Measurements from ENCODE around the gene POLG2. TPM values are rescaled to one million over a fixed set of nuclear protein-coding genes. Genes with fewer than 3 reads are reported as not detected.

The POLG2 gene
- total and polyA plus RNA-seq, 10 of the 15 experiments (the other 5 are each of a cell fraction or from before 2014, with no cell fraction given): 10.2 to 27.7 (median 22.2) TPM

DNA sequence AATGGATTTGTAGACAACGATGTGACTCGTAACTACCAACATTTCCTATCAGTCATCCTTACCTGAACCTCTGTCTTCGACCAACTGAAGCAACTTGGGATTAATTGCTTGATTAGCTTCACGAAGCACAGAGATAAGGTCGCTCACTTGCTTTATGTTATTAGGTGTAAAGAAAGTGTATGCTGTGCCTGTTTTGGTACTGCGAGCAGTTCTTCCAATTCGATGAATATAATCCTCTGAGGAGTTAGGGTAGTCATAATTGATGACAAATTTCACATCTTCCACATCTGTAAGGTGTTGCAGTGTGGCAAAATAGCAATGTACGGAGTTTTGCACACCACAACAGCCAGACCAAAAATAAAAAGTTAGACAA, 3.6 kb upstream of the POLG2 start:
- FAIRE-seq: no peak
- CTCF ChIA-PET: interaction anchor here (17.7 kb wide), 1 partner anchor 80 kb away, joined by 350 read pairs; no protein-coding TSS in a partner anchor
- no peak overlapping the region for H2AFZ ChIP-seq (ENCODE audit: control insufficient read depth, low read depth, low read length)
- TF ChIP-seq, protein P1, sequence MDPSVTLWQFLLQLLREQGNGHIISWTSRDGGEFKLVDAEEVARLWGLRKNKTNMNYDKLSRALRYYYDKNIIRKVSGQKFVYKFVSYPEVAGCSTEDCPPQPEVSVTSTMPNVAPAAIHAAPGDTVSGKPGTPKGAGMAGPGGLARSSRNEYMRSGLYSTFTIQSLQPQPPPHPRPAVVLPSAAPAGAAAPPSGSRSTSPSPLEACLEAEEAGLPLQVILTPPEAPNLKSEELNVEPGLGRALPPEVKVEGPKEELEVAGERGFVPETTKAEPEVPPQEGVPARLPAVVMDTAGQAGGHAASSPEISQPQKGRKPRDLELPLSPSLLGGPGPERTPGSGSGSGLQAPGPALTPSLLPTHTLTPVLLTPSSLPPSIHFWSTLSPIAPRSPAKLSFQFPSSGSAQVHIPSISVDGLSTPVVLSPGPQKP (IDR thresholded peaks at IDR 0.05; ENCODE audit: low read depth, low read length): no peak
- peak; percentile 3; the same call in 1 of the 2 replicates for TF ChIP-seq POLR2AphosphoS5 (IDR thresholded peaks at IDR 0.05; ENCODE audit: low read length)
- TF ChIP-seq, protein P2, sequence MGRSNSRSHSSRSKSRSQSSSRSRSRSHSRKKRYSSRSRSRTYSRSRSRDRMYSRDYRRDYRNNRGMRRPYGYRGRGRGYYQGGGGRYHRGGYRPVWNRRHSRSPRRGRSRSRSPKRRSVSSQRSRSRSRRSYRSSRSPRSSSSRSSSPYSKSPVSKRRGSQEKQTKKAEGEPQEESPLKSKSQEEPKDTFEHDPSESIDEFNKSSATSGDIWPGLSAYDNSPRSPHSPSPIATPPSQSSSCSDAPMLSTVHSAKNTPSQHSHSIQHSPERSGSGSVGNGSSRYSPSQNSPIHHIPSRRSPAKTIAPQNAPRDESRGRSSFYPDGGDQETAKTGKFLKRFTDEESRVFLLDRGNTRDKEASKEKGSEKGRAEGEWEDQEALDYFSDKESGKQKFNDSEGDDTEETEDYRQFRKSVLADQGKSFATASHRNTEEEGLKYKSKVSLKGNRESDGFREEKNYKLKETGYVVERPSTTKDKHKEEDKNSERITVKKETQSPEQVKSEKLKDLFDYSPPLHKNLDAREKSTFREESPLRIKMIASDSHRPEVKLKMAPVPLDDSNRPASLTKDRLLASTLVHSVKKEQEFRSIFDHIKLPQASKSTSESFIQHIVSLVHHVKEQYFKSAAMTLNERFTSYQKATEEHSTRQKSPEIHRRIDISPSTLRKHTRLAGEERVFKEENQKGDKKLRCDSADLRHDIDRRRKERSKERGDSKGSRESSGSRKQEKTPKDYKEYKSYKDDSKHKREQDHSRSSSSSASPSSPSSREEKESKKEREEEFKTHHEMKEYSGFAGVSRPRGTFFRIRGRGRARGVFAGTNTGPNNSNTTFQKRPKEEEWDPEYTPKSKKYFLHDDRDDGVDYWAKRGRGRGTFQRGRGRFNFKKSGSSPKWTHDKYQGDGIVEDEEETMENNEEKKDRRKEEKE (IDR thresholded peaks at IDR 0.05): 0 out of 2 replicates have a peak, but pooled peaks have one; percentile 27
- no peak overlapping the region for H3K27ac ChIP-seq (ENCODE audit: control insufficient read depth, insufficient read depth)
- peaks cover 15% of the 10 kb centered on the region; the same call in 1 of the 2 replicates for H3K4me1 ChIP-seq (ENCODE audit: control insufficient read depth, insufficient read depth, low read length)
- no peak overlapping the region for H3K4me3 ChIP-seq
- 96% methylated on average over 8 of the region's 8 CpGs for WGBS (ENCODE audit: insufficient coverage, insufficient replicate concordance, low lambda C conversion rate, missing lambda C conversion rate)
- RAD21 ChIA-PET (ENCODE audit: unreplicated experiment): interaction anchor here (1.2 kb wide), 1 partner anchor 80 kb away, joined by 4 read pairs; no protein-coding TSS in a partner anchor
- no peak overlapping the region for H3K9ac ChIP-seq (ENCODE audit: control insufficient read depth, insufficient read depth, low read length)
- no peak overlapping the region for H3K4me2 ChIP-seq (ENCODE audit: control insufficient read depth, insufficient read depth)
- H3K79me2 ChIP-seq (ENCODE audit: control insufficient read depth, insufficient read depth, low read length): peaks cover 67% of the 10 kb centered on the region
- BruUV-seq (replicated peaks): no TSS peak
- H3K9me3 ChIP-seq (replicated peaks; ENCODE audit: control insufficient read depth, insufficient read depth, low read length): no peaks in the 10 kb centered on the region
- ATAC-seq: no peak
- H3K36me3 ChIP-seq (ENCODE audit: control insufficient read depth in 2 of 2, insufficient read depth in 2 of 2, low read length in 1 of 2): peaks cover 14 to 45% of the 10 kb centered on the region in 2 experiments
- no peak for DNase-seq (ENCODE audit: low read depth, low spot score)
- SMC1A ChIA-PET (ENCODE audit: uncharacterized antibody, unreplicated experiment): interaction anchor here (6.6 kb wide), 1 partner anchor 81 kb away, joined by 70 read pairs; no protein-coding TSS in a partner anchor
- in situ Hi-C loops (cut with MboI): loop anchor here (10.0 kb wide), 2 partner anchors 144 to 656 kb away; partner anchors contain the start of gene SMARCD2
- no peaks in the 10 kb centered on the region for H3K27me3 ChIP-seq (replicated peaks in 1 of 2; ENCODE audit: control insufficient read depth in 2 of 2, insufficient read depth in 2 of 2, low read length in 1 of 2)
- POLR2A ChIA-PET: no interaction called here
- peaks cover 10% of the 10 kb centered on the region for H4K20me1 ChIP-seq (ENCODE audit: control insufficient read depth, insufficient read depth)
- intact Hi-C loops (cut with micrococcal nuclease; ENCODE audit: unreplicated experiment): no loop called here

All from GM12878 (cell line).